ENCODE results near the gene BCLAF1. TPM values are rescaled to one million over a fixed set of nuclear protein-coding genes. Genes with fewer than 3 reads are reported as not detected.
"Not testable (repeated sequence)": the region's sequence is repeated elsewhere in the genome, so short reads cannot be mapped to it uniquely, and the experiment has no call there.

BCLAF1 gene
- total RNA-seq, 1 donor from 2014 or later, result 109 TPM

- no peak for DNase-seq (ENCODE audit: low spot score)
Observed at GRCh38 chr6:136309729-136310311, 20.2 kb upstream of the BCLAF1 start.

- DNase-seq (ENCODE audit: low spot score), result no peak
Observed at GRCh38 chr6:136309171-136309570, 19.5 kb upstream of the BCLAF1 start.

- DNase-seq (ENCODE audit: low spot score), result not testable (repeated sequence)
Observed at GRCh38 chr6:136308469-136308868, 18.8 kb upstream of the BCLAF1 start.

GRCh38 chr6:136307351-136307750 lies 17.7 kb upstream of the BCLAF1 start:
- DNase-seq (ENCODE audit: low spot score), result no peak

- no peak for DNase-seq (ENCODE audit: low spot score)
Observed at GRCh38 chr6:136306466-136306865, 16.8 kb upstream of the BCLAF1 start.

GRCh38 chr6:136304410-136304809 lies 14.8 kb upstream of the BCLAF1 start:
- DNase-seq (ENCODE audit: low spot score), result no peak

GRCh38 chr6:136303516-136303915 lies 13.9 kb upstream of the BCLAF1 start:
- DNase-seq (ENCODE audit: low spot score), result no peak

- no peak for DNase-seq (ENCODE audit: low spot score)
Observed at GRCh38 chr6:136294621-136295020, 5.0 kb upstream of the BCLAF1 start.

GRCh38 chr6:136290410-136291010 lies 864 bp upstream of the BCLAF1 start:
- DNase-seq (ENCODE audit: low spot score), result peak; percentile 79

GRCh38 chr6:136289327-136289578 lies 393 bp downstream of the BCLAF1 start:
- peak; percentile 92 for DNase-seq (ENCODE audit: low spot score)

GRCh38 chr6:136288566-136289326 lies 900 bp downstream of the BCLAF1 start:
- peak; percentile 78 for DNase-seq (ENCODE audit: low spot score)

- DNase-seq (ENCODE audit: low spot score), result no peak
Observed at GRCh38 chr6:136284909-136285308, 4.7 kb downstream of the BCLAF1 start.

GRCh38 chr6:136282906-136283305 lies 6.7 kb downstream of the BCLAF1 start:
- no peak for DNase-seq (ENCODE audit: low spot score)

- DNase-seq (ENCODE audit: low spot score), result no peak
Observed at GRCh38 chr6:136280032-136280609, 9.5 kb downstream of the BCLAF1 start.

- no peak for DNase-seq (ENCODE audit: low spot score)
Observed at GRCh38 chr6:136274062-136274461, 15.6 kb downstream of the BCLAF1 start.

GRCh38 chr6:136265101-136265500 lies 24.5 kb downstream of the BCLAF1 start:
- DNase-seq (ENCODE audit: low spot score), result no peak

- no peak for DNase-seq (ENCODE audit: low spot score)
Observed at GRCh38 chr6:136262940-136263339, 26.7 kb downstream of the BCLAF1 start.

- DNase-seq (ENCODE audit: low spot score), result no peak
Observed at GRCh38 chr6:136254851-136255466, 34.7 kb downstream of the BCLAF1 start.

- no peak for DNase-seq (ENCODE audit: low spot score)
Observed at GRCh38 chr6:136253734-136254133, 35.9 kb downstream of the BCLAF1 start.

- DNase-seq (ENCODE audit: low spot score), result no peak
Observed at GRCh38 chr6:136252441-136252840, 37.2 kb downstream of the BCLAF1 start.

GRCh38 chr6:136251394-136251793 lies 38.3 kb downstream of the BCLAF1 start:
- DNase-seq (ENCODE audit: low spot score), result no peak

GRCh38 chr6:136250686-136251008 lies 39.0 kb downstream of the BCLAF1 start:
- DNase-seq (ENCODE audit: low spot score), result no peak
